Astrocyte (in vitro differentiated cells and primary cell): Measurements from ENCODE around the gene TICAM1. TPM values are rescaled to one million over a fixed set of nuclear protein-coding genes. Genes with fewer than 3 reads are reported as not detected.
"Not testable (repeated sequence)": the region's sequence is repeated elsewhere in the genome, so short reads cannot be mapped to it uniquely, and the experiment has no call there.

Source experiments
- DNase-seq: peaks from one replicate; pipeline ENCODE4 v3.0.0-alpha.2; 2010; ENCODE audit warnings: low read depth
- FAIRE-seq: peaks from 2 replicates; lab custom pipeline; 2011; peaks lifted over from hg19 to GRCh38; lab: Jason Lieb, UNC
- H2AFZ ChIP-seq: 2 replicates; pipeline ENCODE4 v1.6.0; 2012; ENCODE audit warnings: low read depth, low read length, inconsistent platforms
- H3K27ac ChIP-seq: 2 replicates; pipeline ENCODE4 v1.5.1; 2011; ENCODE audit warnings: low read depth, low read length, inconsistent platforms
- H3K27me3 ChIP-seq: 2 replicates; pipeline ENCODE4 v1.6.0; 2011; ENCODE audit warnings: low read length, inconsistent platforms; ENCODE audit not compliant: insufficient read depth
- H3K36me3 ChIP-seq: 2 replicates; pipeline ENCODE4 v1.5.1; 2011; ENCODE audit warnings: low read length, inconsistent platforms; ENCODE audit not compliant: insufficient read depth
- H3K4me1 ChIP-seq: 2 replicates; pipeline ENCODE4 v1.5.1; 2011; ENCODE audit warnings: low read length, inconsistent platforms; ENCODE audit not compliant: insufficient read depth
- H3K4me2 ChIP-seq: 2 replicates; pipeline ENCODE4 v1.6.0; 2012; ENCODE audit warnings: low read length, inconsistent platforms
- H3K4me3 ChIP-seq: 2 replicates; pipeline ENCODE4 v1.5.1; 2011; ENCODE audit warnings: low read depth, mild to moderate bottlenecking, low read length, inconsistent platforms; ENCODE audit not compliant: insufficient read depth
- H3K79me2 ChIP-seq: 2 replicates; pipeline ENCODE4 v1.6.0; 2012; ENCODE audit warnings: mild to moderate bottlenecking, low read length, inconsistent platforms; ENCODE audit not compliant: insufficient read depth
- H3K9ac ChIP-seq: 2 replicates; pipeline ENCODE4 v1.6.0; 2012; ENCODE audit warnings: mild to moderate bottlenecking, low read length, inconsistent platforms
- H3K9me3 ChIP-seq: 2 replicates; pipeline ENCODE4 v1.5.1; 2012; ENCODE audit warnings: low read depth, mild to moderate bottlenecking, low read length, inconsistent platforms; ENCODE audit not compliant: insufficient read depth
- H4K20me1 ChIP-seq: 2 replicates; pipeline ENCODE4 v1.6.0; 2012; ENCODE audit warnings: low read length, inconsistent platforms; ENCODE audit not compliant: insufficient read depth
- H3K27ac Mint-ChIP-seq: one replicate; pipeline ENCODE4 v1.8.0; 2021; ENCODE audit warnings: mild to moderate bottlenecking, mixed read lengths; ENCODE audit not compliant: unreplicated experiment
- H3K27me3 Mint-ChIP-seq: one replicate; pipeline ENCODE4 v1.8.0; 2021; ENCODE audit warnings: low read depth, mixed read lengths; ENCODE audit not compliant: unreplicated experiment
- H3K36me3 Mint-ChIP-seq: one replicate; pipeline ENCODE4 v1.8.0; 2021; ENCODE audit warnings: low read depth, mixed read lengths; ENCODE audit not compliant: unreplicated experiment
- H3K4me1 Mint-ChIP-seq: one replicate; pipeline ENCODE4 v1.8.0; 2021; ENCODE audit warnings: low read depth, mixed read lengths; ENCODE audit not compliant: unreplicated experiment
- H3K4me3 Mint-ChIP-seq: one replicate; pipeline ENCODE4 v1.8.0; 2021; ENCODE audit warnings: mild to moderate bottlenecking, moderate library complexity, mixed read lengths; ENCODE audit not compliant: unreplicated experiment
- H3K9me3 Mint-ChIP-seq: one replicate; pipeline ENCODE4 v1.8.0; 2021; ENCODE audit warnings: mild to moderate bottlenecking, mixed read lengths; ENCODE audit not compliant: unreplicated experiment
- EZH2 ChIP-seq: IDR thresholded peaks from 2 replicates; pipeline ENCODE4 v1.6.1; 2012; ENCODE audit warnings: mild to moderate bottlenecking, low read length, inconsistent platforms; ENCODE audit not compliant: insufficient read depth
- total RNA-seq: library from RNA; stranded (reverse); gene quantifications from 2 replicates; pipeline ENCODE4 v1.2.1, GENCODE V29; 2021
- TF ChIP-seq, protein P1 (sequence below): IDR thresholded peaks from 2 replicates; pipeline ENCODE4 v1.5.1; 2011; ENCODE audit warnings: low read depth, mild to moderate bottlenecking, inconsistent platforms, low read length, moderate library complexity; ENCODE audit not compliant: insufficient read depth

Gene TICAM1
- total RNA-seq, 1 donor from 2014 or later: 10.0 TPM

DNA sequence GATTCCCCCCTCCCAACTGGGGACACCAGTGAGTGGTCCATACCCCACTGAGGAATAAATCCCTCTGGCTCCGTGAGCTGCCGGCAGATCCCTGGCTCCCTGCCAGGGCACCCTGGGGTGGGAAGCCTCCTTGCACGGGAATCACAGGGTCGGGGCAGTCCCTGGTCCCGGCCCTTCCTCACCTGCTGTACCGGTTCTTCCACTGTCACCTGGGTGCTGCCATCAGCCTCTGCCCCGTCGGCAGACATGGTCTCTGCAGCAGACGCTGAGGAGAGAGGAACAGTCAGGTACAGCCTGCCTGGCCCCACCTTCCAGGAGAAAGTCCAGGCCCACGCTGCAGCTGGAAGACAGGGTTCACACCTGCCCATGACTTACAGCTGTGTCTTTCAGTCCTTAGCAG, 29.6 kb upstream of the TICAM1 start:
- Histone ChIP-seq H4K20me1 (peaks cover 60% of the 10 kb centered on the region), H3K79me2 (peaks cover 49% of the 10 kb centered on the region)

DNA sequence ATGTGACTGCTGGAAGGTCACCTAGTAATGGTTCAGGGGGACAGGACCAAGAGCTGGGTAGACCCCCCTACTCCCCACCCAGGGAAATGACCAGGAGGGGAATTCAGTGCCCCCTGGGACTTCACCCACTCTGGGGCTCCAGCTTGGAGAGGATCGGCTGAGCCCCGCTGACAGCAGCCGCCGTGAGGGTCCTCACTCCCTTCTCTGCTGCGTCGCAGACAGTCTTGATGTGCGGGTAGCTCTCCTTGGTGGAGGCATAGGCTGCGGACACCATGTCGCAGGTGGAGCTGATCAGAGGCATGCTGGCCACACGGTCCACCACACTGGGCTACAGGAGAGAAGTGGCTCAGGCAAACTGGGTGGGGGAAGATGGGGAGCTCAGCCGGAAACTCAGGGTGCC, 28.2 kb upstream of the TICAM1 start:
- H3K4me1 Mint-ChIP-seq: peaks cover 2% of the 10 kb centered on the region
- DNase-seq (no peak), FAIRE-seq (no peak)
- Histone ChIP-seq H4K20me1 (peaks cover 53% of the 10 kb centered on the region), H3K36me3 (peaks cover 26% of the 10 kb centered on the region), H3K4me1 (no peaks in the 10 kb centered on the region), H3K9ac (no peak overlapping the region), H2AFZ (no peak overlapping the region), H3K27ac (no peak overlapping the region), H3K4me3 (no peak overlapping the region), H3K4me2 (no peak overlapping the region), H3K27me3 (no peaks in the 10 kb centered on the region), H3K9me3 (no peaks in the 10 kb centered on the region), H3K79me2 (peaks cover 36% of the 10 kb centered on the region)
- no peak overlapping the region for H3K27ac Mint-ChIP-seq
- no peaks in the 10 kb centered on the region for H3K27me3 Mint-ChIP-seq
- peaks cover 10% of the 10 kb centered on the region for H3K36me3 Mint-ChIP-seq
- TF ChIP-seq, protein P1, sequence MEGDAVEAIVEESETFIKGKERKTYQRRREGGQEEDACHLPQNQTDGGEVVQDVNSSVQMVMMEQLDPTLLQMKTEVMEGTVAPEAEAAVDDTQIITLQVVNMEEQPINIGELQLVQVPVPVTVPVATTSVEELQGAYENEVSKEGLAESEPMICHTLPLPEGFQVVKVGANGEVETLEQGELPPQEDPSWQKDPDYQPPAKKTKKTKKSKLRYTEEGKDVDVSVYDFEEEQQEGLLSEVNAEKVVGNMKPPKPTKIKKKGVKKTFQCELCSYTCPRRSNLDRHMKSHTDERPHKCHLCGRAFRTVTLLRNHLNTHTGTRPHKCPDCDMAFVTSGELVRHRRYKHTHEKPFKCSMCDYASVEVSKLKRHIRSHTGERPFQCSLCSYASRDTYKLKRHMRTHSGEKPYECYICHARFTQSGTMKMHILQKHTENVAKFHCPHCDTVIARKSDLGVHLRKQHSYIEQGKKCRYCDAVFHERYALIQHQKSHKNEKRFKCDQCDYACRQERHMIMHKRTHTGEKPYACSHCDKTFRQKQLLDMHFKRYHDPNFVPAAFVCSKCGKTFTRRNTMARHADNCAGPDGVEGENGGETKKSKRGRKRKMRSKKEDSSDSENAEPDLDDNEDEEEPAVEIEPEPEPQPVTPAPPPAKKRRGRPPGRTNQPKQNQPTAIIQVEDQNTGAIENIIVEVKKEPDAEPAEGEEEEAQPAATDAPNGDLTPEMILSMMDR: no peak
- no peak for TF ChIP-seq EZH2
- H3K9me3 Mint-ChIP-seq: no peaks in the 10 kb centered on the region
- no peak overlapping the region for H3K4me3 Mint-ChIP-seq

More for the DNA sequence above, 29.6 kb upstream of the TICAM1 start:
- DNase-seq (no peak), FAIRE-seq (no peak)
- H3K4me1 Mint-ChIP-seq: peaks cover 2% of the 10 kb centered on the region
- H3K4me3 Mint-ChIP-seq: no peak overlapping the region
- Histone ChIP-seq H3K4me3 (no peak overlapping the region), H2AFZ (no peak overlapping the region), H3K4me1 (peaks cover 1% of the 10 kb centered on the region), H3K27ac (no peak overlapping the region), H3K9me3 (no peaks in the 10 kb centered on the region), H3K9ac (no peak overlapping the region), H3K36me3 (peaks cover 25% of the 10 kb centered on the region), H3K4me2 (no peak overlapping the region), H3K27me3 (no peaks in the 10 kb centered on the region)
- H3K36me3 Mint-ChIP-seq: peaks cover 7% of the 10 kb centered on the region
- no peak overlapping the region for H3K27ac Mint-ChIP-seq
- H3K9me3 Mint-ChIP-seq: no peaks in the 10 kb centered on the region
- H3K27me3 Mint-ChIP-seq: no peaks in the 10 kb centered on the region
- TF ChIP-seq, protein P1: no peak
- TF ChIP-seq EZH2: no peak

DNA sequence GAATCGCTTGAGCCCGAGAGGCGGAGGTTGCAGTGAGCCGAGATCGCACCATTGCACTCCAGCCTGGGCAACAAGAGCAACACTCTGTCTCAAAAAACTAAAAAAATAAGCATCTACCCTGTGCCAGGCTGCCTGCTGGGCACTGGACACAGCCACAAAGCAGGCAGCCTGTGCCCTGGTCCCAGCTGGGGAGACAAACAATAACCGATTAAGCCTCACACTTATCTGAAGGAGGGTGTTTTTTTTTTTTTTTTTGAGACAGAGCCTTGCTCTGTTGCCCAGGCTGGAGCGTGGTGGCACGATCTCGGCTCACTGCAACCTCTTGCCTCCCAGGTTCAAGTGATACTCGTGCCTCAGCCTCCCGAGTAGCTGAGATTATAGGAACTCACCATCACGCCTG, 25.0 kb upstream of the TICAM1 start:
- DNase-seq, H2AFZ ChIP-seq, H3K79me2 ChIP-seq, H3K4me1 ChIP-seq, H3K9me3 ChIP-seq, H3K9me3 Mint-ChIP-seq, H3K27ac Mint-ChIP-seq, H3K4me3 ChIP-seq, H3K27me3 Mint-ChIP-seq, FAIRE-seq, H3K4me3 Mint-ChIP-seq, H3K27me3 ChIP-seq, H3K4me1 Mint-ChIP-seq, H3K4me2 ChIP-seq, H3K9ac ChIP-seq, H3K27ac ChIP-seq: not testable (repeated sequence)
- peaks cover 35% of the 10 kb centered on the region for H4K20me1 ChIP-seq
- H3K36me3 Mint-ChIP-seq: peaks cover 11% of the 10 kb centered on the region
- peaks cover 31% of the 10 kb centered on the region for H3K36me3 ChIP-seq

DNA sequence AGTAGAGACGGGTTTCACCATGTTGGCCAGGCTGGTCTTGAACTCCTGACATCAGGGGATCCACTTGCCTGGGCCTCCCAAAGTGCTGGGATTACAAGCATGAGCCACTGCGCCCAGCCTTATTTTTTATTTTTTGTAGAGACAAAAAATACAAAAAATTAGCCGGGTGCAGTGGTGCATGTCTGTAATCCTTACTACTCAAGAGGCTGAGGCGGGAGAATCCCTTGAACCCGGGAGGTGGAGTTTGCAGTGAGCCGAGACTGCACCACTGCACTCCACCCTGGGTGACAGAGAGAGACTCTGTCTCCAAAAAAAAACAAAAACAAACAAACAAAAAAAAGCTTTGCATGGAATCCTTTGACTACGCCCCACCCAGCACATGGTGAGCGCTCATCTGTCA, 22.0 kb upstream of the TICAM1 start:
- H3K36me3 Mint-ChIP-seq: peaks cover 15% of the 10 kb centered on the region
- H3K4me1 ChIP-seq, FAIRE-seq, H3K4me2 ChIP-seq, H3K9ac ChIP-seq, H3K9me3 ChIP-seq, H2AFZ ChIP-seq, H3K79me2 ChIP-seq, H3K4me3 ChIP-seq, H3K27ac Mint-ChIP-seq, H3K27me3 Mint-ChIP-seq, H3K27ac ChIP-seq, H3K4me3 Mint-ChIP-seq, H3K27me3 ChIP-seq, DNase-seq, H3K4me1 Mint-ChIP-seq, H3K9me3 Mint-ChIP-seq: not testable (repeated sequence)
- Histone ChIP-seq H4K20me1 (peaks cover 22% of the 10 kb centered on the region), H3K36me3 (peaks cover 24% of the 10 kb centered on the region)
